Activated CD4-positive, CD25-positive, alpha-beta regulatory T cell treated with anti-CD3 and anti-CD28 coated beads, Interleukin-2, amount 50 U/mL, for 16 hours (primary cell): Measurements from ENCODE around the gene RNF141.

Source experiments
- DNase-seq: peaks from one replicate; pipeline ENCODE4 v3.0.0-alpha.2; 2020; ENCODE audit warnings: low read depth, low spot score

RNF141 gene

DNA sequence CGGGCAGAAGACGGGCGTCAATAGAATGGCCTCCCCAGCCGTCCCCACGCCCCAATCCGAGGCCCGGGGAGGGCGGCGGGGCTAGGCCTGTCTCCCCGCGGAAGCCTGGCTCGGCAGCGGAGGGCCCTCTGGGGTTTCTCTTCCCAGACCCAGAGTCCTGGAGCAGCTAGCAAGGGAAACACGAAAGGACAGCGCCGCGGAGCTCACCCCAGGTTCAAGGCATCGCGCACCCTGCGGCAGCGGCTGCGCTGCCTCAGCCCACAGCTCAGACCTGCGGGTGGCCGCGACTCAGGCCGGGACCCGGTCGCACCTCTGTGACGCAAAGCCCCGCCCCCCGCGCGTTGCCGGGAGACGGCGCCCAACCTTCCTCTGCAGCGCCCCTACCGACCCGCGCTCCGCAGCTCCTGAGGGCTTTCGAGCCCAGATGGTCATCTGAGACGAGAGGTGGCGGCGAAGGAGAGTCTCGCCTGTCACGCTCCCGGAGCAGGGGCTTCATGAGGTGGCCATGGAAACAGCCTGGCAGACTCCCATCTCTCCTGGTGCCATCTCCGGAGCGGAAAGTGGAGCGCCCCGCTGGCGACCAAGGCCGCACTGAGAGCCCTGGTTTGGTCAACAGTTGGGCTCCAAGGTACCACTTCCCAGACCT is at the start of gene RNF141:
Gene RNF141 (minus strand): TSS at position 273 of the 646 bp plus-strand sequence. CDS start 7,029 bp downstream, outside the sequence.
- peak; percentile 87 for DNase-seq

- no peak for DNase-seq
Measured at GRCh38 chr11:10590218-10590915, 49.4 kb upstream of the RNF141 start.

- no peak for DNase-seq
Measured at GRCh38 chr11:10588904-10589303, 47.9 kb upstream of the RNF141 start.

GRCh38 chr11:10587995-10588394 is 47.0 kb upstream of the RNF141 start:
- DNase-seq = no peak

- DNase-seq = no peak
Measured at GRCh38 chr11:10587388-10587787, 46.4 kb upstream of the RNF141 start.

GRCh38 chr11:10584071-10584501 is 43.1 kb upstream of the RNF141 start:
- DNase-seq = no peak

DNA sequence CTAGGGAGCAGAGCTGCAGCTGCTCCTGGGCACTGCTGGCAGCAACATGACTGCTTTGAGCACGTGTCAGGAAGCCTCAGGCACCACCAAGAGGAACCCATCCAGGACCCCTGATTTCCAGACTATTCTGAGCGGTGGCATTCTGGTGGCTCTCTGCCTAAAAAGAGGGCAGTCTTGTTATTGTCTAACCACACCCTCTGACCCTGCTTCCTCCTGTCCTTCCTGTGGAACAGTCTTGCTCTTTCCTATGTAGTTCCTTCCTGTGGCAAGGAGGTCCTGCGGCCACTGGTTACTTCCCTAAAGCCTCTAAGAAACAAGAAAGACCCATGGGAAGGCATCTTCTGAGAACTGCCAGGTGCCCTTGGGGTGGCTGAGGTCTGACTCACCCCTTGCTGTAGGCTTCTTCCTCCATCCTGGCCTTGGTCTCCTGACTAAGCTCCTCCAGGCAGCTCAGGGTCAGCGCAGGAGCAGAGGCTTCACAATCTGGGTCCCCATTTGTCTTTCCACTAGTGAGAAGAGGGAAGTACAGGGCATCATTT is 40.6 kb upstream of the RNF141 start:
- DNase-seq = no peak

- DNase-seq = no peak
Measured at GRCh38 chr11:10580623-10581022, 39.6 kb upstream of the RNF141 start.

GRCh38 chr11:10579700-10580099 is 38.7 kb upstream of the RNF141 start:
- no peak for DNase-seq

DNA sequence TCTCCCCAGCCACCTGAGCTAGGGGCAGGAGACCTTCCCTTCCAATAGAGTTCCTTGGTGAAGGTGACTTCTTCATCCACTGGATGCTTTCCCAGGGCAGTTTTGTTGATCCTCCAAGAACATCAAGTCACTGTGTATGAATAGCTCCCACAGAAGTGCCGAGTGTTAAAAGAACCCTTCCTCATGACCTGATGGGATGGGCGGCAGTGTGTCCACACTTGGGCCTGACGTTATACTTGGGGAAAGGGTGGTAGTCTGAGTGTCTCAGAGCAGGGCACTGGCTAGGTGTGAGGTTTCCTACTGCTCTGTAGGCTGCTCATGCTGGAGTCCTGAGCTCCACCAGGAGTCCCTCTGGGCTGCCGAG is 35.0 kb upstream of the RNF141 start:
- no peak for DNase-seq

DNA sequence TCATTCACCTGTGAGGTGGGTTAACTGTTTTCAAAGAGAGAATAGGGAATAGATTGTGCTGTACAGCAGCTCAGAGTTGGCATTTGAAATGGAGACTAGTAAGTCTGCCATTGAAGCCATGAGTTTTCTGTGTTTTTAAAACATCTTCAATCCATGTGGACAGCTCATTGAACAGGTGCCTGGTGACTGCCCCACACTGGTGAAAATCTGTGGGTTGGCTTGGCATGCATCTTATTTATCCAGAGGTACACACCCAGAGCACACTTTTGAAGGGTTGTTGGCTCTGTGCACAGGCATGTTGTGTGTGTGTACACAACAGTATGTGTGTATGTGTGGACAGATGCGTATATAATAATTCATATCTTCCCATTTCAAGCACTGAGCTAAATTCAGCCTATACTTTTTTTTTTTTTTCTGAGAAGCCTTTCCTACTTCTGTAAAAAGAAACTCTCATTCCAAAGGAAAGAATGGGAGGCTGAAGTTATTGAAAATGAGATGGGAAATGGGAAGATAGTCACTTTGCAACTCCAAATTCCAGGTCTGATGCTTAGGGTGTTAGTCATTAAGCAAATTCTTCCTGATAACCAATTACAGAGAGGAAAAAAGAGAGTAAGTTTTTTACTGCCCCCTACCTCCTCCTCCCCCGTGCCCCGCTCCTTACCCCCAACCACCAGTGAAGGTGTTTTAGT is 34.5 kb upstream of the RNF141 start:
- DNase-seq = no peak

DNA sequence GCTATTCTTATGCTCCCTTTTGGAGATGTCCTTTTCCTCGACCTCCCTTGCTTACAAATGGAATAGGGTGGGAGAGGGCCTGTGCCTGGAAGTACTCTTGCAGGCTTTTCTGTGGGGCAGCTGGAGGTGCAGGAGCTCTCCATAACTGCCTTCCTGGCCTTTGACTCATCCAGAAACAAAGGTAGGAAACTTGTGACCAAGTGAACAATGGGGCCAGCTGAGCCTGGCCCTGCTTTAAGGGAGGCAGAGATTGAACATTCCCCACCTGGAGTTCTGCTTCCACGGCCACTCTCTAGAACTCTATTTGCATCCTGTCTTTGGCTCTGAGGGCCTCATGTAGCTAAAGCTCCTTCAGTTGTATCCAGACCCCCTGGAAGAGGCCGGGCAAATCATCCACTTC is 32.6 kb upstream of the RNF141 start:
- DNase-seq = no peak

- DNase-seq = no peak
Measured at GRCh38 chr11:10573028-10573427, 32.0 kb upstream of the RNF141 start.

- no peak for DNase-seq
Measured at GRCh38 chr11:10572533-10572932, 31.5 kb upstream of the RNF141 start.

GRCh38 chr11:10568486-10568941 is 27.5 kb upstream of the RNF141 start, which contains the start of gene LYVE1:
Gene LYVE1 (minus strand): TSS chr11:10568665. CDS start chr11:10568532, 133 bp downstream.
- no peak for DNase-seq

GRCh38 chr11:10567446-10567845 is 26.5 kb upstream of the RNF141 start:
- DNase-seq = no peak

- no peak for DNase-seq
Measured at GRCh38 chr11:10566257-10566957, 25.4 kb upstream of the RNF141 start.

- no peak for DNase-seq
Measured at GRCh38 chr11:10565493-10565892, 24.5 kb upstream of the RNF141 start.

GRCh38 chr11:10564696-10565318 is 23.8 kb upstream of the RNF141 start:
- no peak for DNase-seq

GRCh38 chr11:10564030-10564429 is 23.0 kb upstream of the RNF141 start:
- DNase-seq = no peak

- no peak for DNase-seq
Measured at GRCh38 chr11:10561947-10562346, 21.0 kb upstream of the RNF141 start.
